ENCODE data around the gene IFT25. TPM values are rescaled to one million over a fixed set of nuclear protein-coding genes. Genes with fewer than 3 reads are reported as not detected.
"Not testable (repeated sequence)": the region's sequence is repeated elsewhere in the genome, so short reads cannot be mapped to it uniquely, and the experiment has no call there.

IFT25 gene
- total RNA-seq, 1 donor from 2014 or later = 54.3 TPM

- intact Hi-C loops (cut with micrococcal nuclease); H3K4me1 Mint-ChIP-seq (ENCODE audit: low read depth); H3K4me3 Mint-ChIP-seq (ENCODE audit: low read depth); H3K27ac Mint-ChIP-seq; H3K27me3 Mint-ChIP-seq (ENCODE audit: low read depth); H3K9me3 Mint-ChIP-seq; DNase-seq (ENCODE audit: low spot score): not testable (repeated sequence)
- peaks cover 41% of the 10 kb centered on the region for H3K36me3 Mint-ChIP-seq (ENCODE audit: low read depth)
Measured at GRCh38 chr1:53969323-53969722, 23.8 kb upstream of the IFT25 start.

- intact Hi-C loops (cut with micrococcal nuclease) = no loop called here
- H3K36me3 Mint-ChIP-seq (ENCODE audit: low read depth) = peaks cover 46% of the 10 kb centered on the region
Measured at GRCh38 chr1:53968125-53968513, 22.6 kb upstream of the IFT25 start.

GRCh38 chr1:53967409-53968124, 22.1 kb upstream of the IFT25 start:
- Mint-ChIP-seq H3K9me3 (no peaks in the 10 kb centered on the region), H3K27ac (no peak overlapping the region), H3K36me3 (ENCODE audit: low read depth) (peaks cover 49% of the 10 kb centered on the region), H3K27me3 (ENCODE audit: low read depth) (no peaks in the 10 kb centered on the region), H3K4me3 (ENCODE audit: low read depth) (no peak overlapping the region), H3K4me1 (ENCODE audit: low read depth) (no peaks in the 10 kb centered on the region)
- intact Hi-C loops (cut with micrococcal nuclease) = no loop called here
- no peak for DNase-seq (ENCODE audit: low spot score)

More at GRCh38 chr1:53968125-53968513, 22.6 kb upstream of the IFT25 start:
- Mint-ChIP-seq H3K27me3 (ENCODE audit: low read depth) (no peaks in the 10 kb centered on the region), H3K4me1 (ENCODE audit: low read depth) (no peaks in the 10 kb centered on the region), H3K27ac (no peak overlapping the region), H3K9me3 (no peaks in the 10 kb centered on the region), H3K4me3 (ENCODE audit: low read depth) (no peak overlapping the region)
- no peak for DNase-seq (ENCODE audit: low spot score)

GRCh38 chr1:53966794-53967193, 21.3 kb upstream of the IFT25 start:
- DNase-seq (ENCODE audit: low spot score) = no peak
- H3K27ac Mint-ChIP-seq = no peak overlapping the region
- intact Hi-C loops (cut with micrococcal nuclease) = no loop called here
- H3K36me3 Mint-ChIP-seq (ENCODE audit: low read depth) = peaks cover 54% of the 10 kb centered on the region
- H3K4me3 Mint-ChIP-seq (ENCODE audit: low read depth) = no peak overlapping the region
- no peaks in the 10 kb centered on the region for H3K27me3 Mint-ChIP-seq (ENCODE audit: low read depth)
- no peaks in the 10 kb centered on the region for H3K9me3 Mint-ChIP-seq
- no peaks in the 10 kb centered on the region for H3K4me1 Mint-ChIP-seq (ENCODE audit: low read depth)

GRCh38 chr1:53964109-53964508, 18.6 kb upstream of the IFT25 start:
- Mint-ChIP-seq H3K4me3 (ENCODE audit: low read depth) (no peak overlapping the region), H3K4me1 (ENCODE audit: low read depth) (no peaks in the 10 kb centered on the region), H3K27me3 (ENCODE audit: low read depth) (no peaks in the 10 kb centered on the region), H3K27ac (no peak overlapping the region), H3K9me3 (no peaks in the 10 kb centered on the region), H3K36me3 (ENCODE audit: low read depth) (peaks cover 52% of the 10 kb centered on the region)
- DNase-seq (ENCODE audit: low spot score) = no peak
- intact Hi-C loops (cut with micrococcal nuclease) = no loop called here

GRCh38 chr1:53963460-53963859, 18.0 kb upstream of the IFT25 start:
- Mint-ChIP-seq H3K9me3 (no peaks in the 10 kb centered on the region), H3K4me1 (ENCODE audit: low read depth) (no peaks in the 10 kb centered on the region), H3K27me3 (ENCODE audit: low read depth) (no peaks in the 10 kb centered on the region), H3K4me3 (ENCODE audit: low read depth) (no peak overlapping the region), H3K27ac (no peak overlapping the region), H3K36me3 (ENCODE audit: low read depth) (peaks cover 52% of the 10 kb centered on the region)
- DNase-seq (ENCODE audit: low spot score) = no peak
- intact Hi-C loops (cut with micrococcal nuclease) = no loop called here

- H3K4me3 Mint-ChIP-seq (ENCODE audit: low read depth) = no peak overlapping the region
- peaks cover under 1% of the 10 kb centered on the region for H3K4me1 Mint-ChIP-seq (ENCODE audit: low read depth)
- no peak for DNase-seq (ENCODE audit: low spot score)
- H3K27ac Mint-ChIP-seq = no peak overlapping the region
- no peaks in the 10 kb centered on the region for H3K9me3 Mint-ChIP-seq
- no peaks in the 10 kb centered on the region for H3K27me3 Mint-ChIP-seq (ENCODE audit: low read depth)
- peaks cover 50% of the 10 kb centered on the region for H3K36me3 Mint-ChIP-seq (ENCODE audit: low read depth)
- intact Hi-C loops (cut with micrococcal nuclease) = no loop called here
Measured at GRCh38 chr1:53962395-53962794, 16.9 kb upstream of the IFT25 start.

- no peak for DNase-seq (ENCODE audit: low spot score)
- Mint-ChIP-seq H3K27ac (no peak overlapping the region), H3K4me1 (ENCODE audit: low read depth) (peaks cover 12% of the 10 kb centered on the region), H3K9me3 (no peaks in the 10 kb centered on the region), H3K4me3 (ENCODE audit: low read depth) (no peak overlapping the region), H3K36me3 (ENCODE audit: low read depth) (peaks cover 40% of the 10 kb centered on the region), H3K27me3 (ENCODE audit: low read depth) (no peaks in the 10 kb centered on the region)
- intact Hi-C loops (cut with micrococcal nuclease) = loop anchor here (1.0 kb wide), 1 partner anchor 81 kb away; no protein-coding TSS in a partner anchor
Measured at GRCh38 chr1:53959664-53960250, 14.3 kb upstream of the IFT25 start.

- Mint-ChIP-seq H3K4me1 (ENCODE audit: low read depth) (peaks cover 12% of the 10 kb centered on the region), H3K27ac (no peak overlapping the region), H3K9me3 (no peaks in the 10 kb centered on the region), H3K4me3 (ENCODE audit: low read depth) (no peak overlapping the region), H3K27me3 (ENCODE audit: low read depth) (no peaks in the 10 kb centered on the region), H3K36me3 (ENCODE audit: low read depth) (peaks cover 38% of the 10 kb centered on the region)
- no peak for DNase-seq (ENCODE audit: low spot score)
- intact Hi-C loops (cut with micrococcal nuclease) = no loop called here
Measured at GRCh38 chr1:53957194-53957818, 11.8 kb upstream of the IFT25 start.

- H3K27ac Mint-ChIP-seq = no peak overlapping the region
- no peak for DNase-seq (ENCODE audit: low spot score)
- no peak overlapping the region for H3K4me3 Mint-ChIP-seq (ENCODE audit: low read depth)
- H3K9me3 Mint-ChIP-seq = no peaks in the 10 kb centered on the region
- H3K27me3 Mint-ChIP-seq (ENCODE audit: low read depth) = no peaks in the 10 kb centered on the region
- peaks cover 12% of the 10 kb centered on the region for H3K4me1 Mint-ChIP-seq (ENCODE audit: low read depth)
- intact Hi-C loops (cut with micrococcal nuclease) = no loop called here
- peaks cover 38% of the 10 kb centered on the region for H3K36me3 Mint-ChIP-seq (ENCODE audit: low read depth)
Measured at GRCh38 chr1:53956308-53957168, 11.0 kb upstream of the IFT25 start.

GRCh38 chr1:53954128-53954527, 8.6 kb upstream of the IFT25 start:
- intact Hi-C loops (cut with micrococcal nuclease) = no loop called here
- H3K4me1 Mint-ChIP-seq (ENCODE audit: low read depth) = peaks cover 15% of the 10 kb centered on the region
- H3K27ac Mint-ChIP-seq = no peak overlapping the region
- peaks cover 35% of the 10 kb centered on the region for H3K36me3 Mint-ChIP-seq (ENCODE audit: low read depth)
- no peaks in the 10 kb centered on the region for H3K27me3 Mint-ChIP-seq (ENCODE audit: low read depth)
- DNase-seq (ENCODE audit: low spot score) = no peak
- no peaks in the 10 kb centered on the region for H3K9me3 Mint-ChIP-seq
- H3K4me3 Mint-ChIP-seq (ENCODE audit: low read depth) = no peak overlapping the region

GRCh38 chr1:53951697-53952096, 6.2 kb upstream of the IFT25 start:
- no peaks in the 10 kb centered on the region for H3K9me3 Mint-ChIP-seq
- intact Hi-C loops (cut with micrococcal nuclease) = no loop called here
- H3K27me3 Mint-ChIP-seq (ENCODE audit: low read depth) = no peaks in the 10 kb centered on the region
- no peak overlapping the region for H3K4me3 Mint-ChIP-seq (ENCODE audit: low read depth)
- H3K36me3 Mint-ChIP-seq (ENCODE audit: low read depth) = peaks cover 38% of the 10 kb centered on the region
- H3K27ac Mint-ChIP-seq = no peak overlapping the region
- peaks cover 27% of the 10 kb centered on the region for H3K4me1 Mint-ChIP-seq (ENCODE audit: low read depth)
- DNase-seq (ENCODE audit: low spot score) = no peak
